ENCODE data around the gene APBA3. TPM values are rescaled to one million over a fixed set of nuclear protein-coding genes. Genes with fewer than 3 reads are reported as not detected.

APBA3 gene
- total RNA-seq, 2 donors from 2014 or later, result 20.0 to 35.6 TPM

DNA sequence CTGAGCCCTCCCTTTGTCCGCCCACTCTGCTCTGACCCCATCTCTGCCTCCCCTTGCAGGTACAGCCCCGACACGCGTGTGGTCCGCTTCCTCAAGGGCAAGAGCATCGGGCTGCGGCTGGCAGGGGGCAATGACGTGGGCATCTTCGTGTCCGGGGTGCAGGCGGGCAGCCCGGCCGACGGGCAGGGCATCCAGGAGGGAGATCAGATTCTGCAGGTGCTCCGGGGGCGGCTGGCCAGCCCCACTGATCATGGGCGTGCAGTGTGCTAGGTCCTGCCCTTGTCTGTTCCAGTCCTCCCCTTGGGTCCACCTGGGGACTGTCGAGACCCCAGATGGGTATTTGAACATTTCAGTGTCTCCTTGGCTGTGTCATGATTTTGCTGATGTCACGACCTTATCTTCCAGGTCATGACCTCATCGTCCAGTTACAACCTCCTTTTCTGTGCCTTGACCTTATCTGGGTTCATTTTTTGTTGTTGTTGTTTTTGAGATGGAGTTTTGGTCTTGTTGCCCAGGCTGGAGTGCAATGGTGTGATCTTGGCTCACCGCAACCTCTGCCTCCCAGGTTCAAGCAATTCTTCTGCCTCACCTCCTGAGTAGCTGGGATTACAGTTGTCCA, 25.3 kb downstream of the APBA3 start:
- H3K36me3 ChIP-seq (replicated peaks in 1 of 2; ENCODE audit: insufficient read depth in 1 of 2, low read depth in 2 of 2), result peaks cover 0 to 3% of the 10 kb centered on the region in 2 donors
- no peaks in the 10 kb centered on the region for H3K4me1 ChIP-seq

DNA sequence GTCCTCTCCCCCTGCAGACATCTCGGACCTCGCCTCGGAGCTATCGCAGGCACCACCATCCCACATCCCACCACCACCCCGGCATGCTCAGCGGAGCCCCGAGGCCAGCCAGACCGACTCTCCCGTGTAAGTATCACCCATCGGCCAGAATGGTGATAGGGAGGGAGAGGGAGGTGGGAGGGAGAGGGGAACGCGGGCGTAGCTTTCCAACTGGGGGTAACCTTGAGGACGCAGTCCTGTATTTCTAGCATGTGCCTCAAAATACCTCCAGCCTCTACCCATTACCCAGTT, 27.2 kb downstream of the APBA3 start:
- Histone ChIP-seq H3K36me3 (replicated peaks in 1 of 2; ENCODE audit: insufficient read depth in 1 of 2, low read depth in 2 of 2) (peaks cover 0 to 3% of the 10 kb centered on the region in 2 donors), H3K27me3 (no peaks in the 10 kb centered on the region), H3K4me3 (no peak overlapping the region), H3K4me1 (no peaks in the 10 kb centered on the region), H3K9me3 (no peaks in the 10 kb centered on the region), H3K27ac (no peak overlapping the region)
- WGBS, 2 donors, result 92 to 97% methylated on average over 12 to 14 of the region's 14 CpGs
- DNase-seq (no peak), ATAC-seq (no peak)
- no peak for TF ChIP-seq POLR2A (IDR thresholded peaks at IDR 0.05)
- TF ChIP-seq, protein P1, sequence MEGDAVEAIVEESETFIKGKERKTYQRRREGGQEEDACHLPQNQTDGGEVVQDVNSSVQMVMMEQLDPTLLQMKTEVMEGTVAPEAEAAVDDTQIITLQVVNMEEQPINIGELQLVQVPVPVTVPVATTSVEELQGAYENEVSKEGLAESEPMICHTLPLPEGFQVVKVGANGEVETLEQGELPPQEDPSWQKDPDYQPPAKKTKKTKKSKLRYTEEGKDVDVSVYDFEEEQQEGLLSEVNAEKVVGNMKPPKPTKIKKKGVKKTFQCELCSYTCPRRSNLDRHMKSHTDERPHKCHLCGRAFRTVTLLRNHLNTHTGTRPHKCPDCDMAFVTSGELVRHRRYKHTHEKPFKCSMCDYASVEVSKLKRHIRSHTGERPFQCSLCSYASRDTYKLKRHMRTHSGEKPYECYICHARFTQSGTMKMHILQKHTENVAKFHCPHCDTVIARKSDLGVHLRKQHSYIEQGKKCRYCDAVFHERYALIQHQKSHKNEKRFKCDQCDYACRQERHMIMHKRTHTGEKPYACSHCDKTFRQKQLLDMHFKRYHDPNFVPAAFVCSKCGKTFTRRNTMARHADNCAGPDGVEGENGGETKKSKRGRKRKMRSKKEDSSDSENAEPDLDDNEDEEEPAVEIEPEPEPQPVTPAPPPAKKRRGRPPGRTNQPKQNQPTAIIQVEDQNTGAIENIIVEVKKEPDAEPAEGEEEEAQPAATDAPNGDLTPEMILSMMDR (IDR thresholded peaks at IDR 0.05), result no peak
- intact Hi-C loops (cut with DNase I), result no loop called here

More for the DNA sequence above, 25.3 kb downstream of the APBA3 start:
- DNase-seq, result no peak
- intact Hi-C loops (cut with DNase I), result no loop called here
- no peak overlapping the region for H3K27ac ChIP-seq
- 91 to 93% methylated on average over 12 to 21 of the region's 21 CpGs for WGBS, 2 donors
- ATAC-seq, result no peak
- no peak for TF ChIP-seq POLR2A (IDR thresholded peaks at IDR 0.05)
- TF ChIP-seq, protein P1 (IDR thresholded peaks at IDR 0.05), result no peak
- no peaks in the 10 kb centered on the region for H3K27me3 ChIP-seq
- H3K9me3 ChIP-seq, result no peaks in the 10 kb centered on the region
- no peak overlapping the region for H3K4me3 ChIP-seq

DNA sequence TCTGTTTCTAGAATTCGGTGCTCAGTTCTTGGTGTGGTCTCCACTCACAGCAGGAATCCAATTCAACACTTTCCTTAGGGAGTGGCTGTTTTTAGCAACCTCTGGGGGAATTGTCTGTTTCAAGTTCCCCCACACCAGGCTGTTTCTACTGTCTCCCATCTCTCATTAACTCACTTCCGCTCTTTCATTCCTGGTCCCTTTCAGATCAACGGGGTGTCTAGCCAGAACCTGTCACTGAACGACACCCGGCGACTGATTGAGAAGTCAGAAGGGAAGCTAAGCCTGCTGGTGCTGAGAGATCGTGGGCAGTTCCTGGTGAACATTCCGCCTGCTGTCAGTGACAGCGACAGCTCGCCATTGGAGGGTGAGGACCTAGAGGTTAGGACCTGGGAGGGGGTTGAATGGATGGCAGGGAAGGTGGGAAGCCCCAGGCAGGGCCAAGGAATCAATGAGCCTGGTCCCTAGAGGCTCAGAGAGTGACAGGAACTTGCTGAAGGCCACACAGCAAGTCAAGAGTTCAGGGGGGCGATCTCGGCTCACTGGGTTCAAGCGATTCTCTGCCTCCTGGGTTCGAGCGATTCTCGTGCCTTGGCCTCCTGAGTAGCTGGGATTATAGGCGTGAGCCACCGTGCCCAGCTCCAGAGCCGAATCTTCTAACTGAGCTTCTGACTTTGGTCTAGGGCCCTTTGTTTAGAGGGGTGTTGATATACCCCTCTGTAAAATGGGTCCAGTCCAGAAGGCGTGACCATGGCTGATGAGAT, 27.8 kb downstream of the APBA3 start:
- intact Hi-C loops (cut with DNase I), result no loop called here
- H3K4me1 ChIP-seq, result no peaks in the 10 kb centered on the region
- ATAC-seq (no peak), DNase-seq (no peak)
- TF ChIP-seq, protein P1 (IDR thresholded peaks at IDR 0.05), result no peak
- no peak for TF ChIP-seq POLR2A (IDR thresholded peaks at IDR 0.05)
- 85 to 89% methylated on average over 18 to 20 of the region's 20 CpGs for WGBS, 2 donors
- no peaks in the 10 kb centered on the region for H3K9me3 ChIP-seq
- H3K36me3 ChIP-seq (replicated peaks in 1 of 2; ENCODE audit: insufficient read depth in 1 of 2, low read depth in 2 of 2), result peaks cover 0 to 3% of the 10 kb centered on the region in 2 donors
- no peaks in the 10 kb centered on the region for H3K27me3 ChIP-seq
- no peak overlapping the region for H3K4me3 ChIP-seq
- H3K27ac ChIP-seq, result no peak overlapping the region

DNA sequence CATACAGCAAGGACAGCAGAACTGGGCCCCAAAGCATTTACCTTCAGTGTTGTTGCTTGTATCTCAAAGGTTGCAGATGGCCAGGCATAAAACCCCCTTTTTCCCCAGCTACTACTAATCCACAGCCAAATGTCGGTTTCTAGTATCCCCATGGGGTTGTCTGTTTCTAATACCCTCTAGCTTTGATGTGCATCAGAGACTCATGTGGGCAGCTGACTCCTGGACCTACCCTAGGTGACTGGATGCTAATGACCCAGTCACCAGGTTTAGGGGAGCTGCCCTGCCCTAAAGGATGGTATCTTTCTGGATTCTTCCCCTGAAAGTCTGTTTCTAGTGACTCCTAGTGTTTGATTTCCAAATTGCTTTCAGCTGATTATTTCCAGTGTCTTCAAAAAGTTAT, 29.4 kb downstream of the APBA3 start:
- no peaks in the 10 kb centered on the region for H3K4me1 ChIP-seq
- no peak for ATAC-seq
- intact Hi-C loops (cut with DNase I), result no loop called here
- no peaks in the 10 kb centered on the region for H3K9me3 ChIP-seq
- no peak overlapping the region for H3K4me3 ChIP-seq
- peaks cover 0 to 3% of the 10 kb centered on the region in 2 donors for H3K36me3 ChIP-seq (replicated peaks in 1 of 2; ENCODE audit: insufficient read depth in 1 of 2, low read depth in 2 of 2)
- no peaks in the 10 kb centered on the region for H3K27me3 ChIP-seq
- DNase-seq, result no peak
- 82% methylated on average over 1 of the region's 1 CpG; no CpG with 5 or more reads in 1 of the 2 donors for WGBS, 2 donors
- no peak overlapping the region for H3K27ac ChIP-seq
- TF ChIP-seq POLR2A (IDR thresholded peaks at IDR 0.05), result no peak
- TF ChIP-seq, protein P1 (IDR thresholded peaks at IDR 0.05), result no peak
